ENCODE data around the gene TENM4. TPM values are rescaled to one million over a fixed set of nuclear protein-coding genes. Genes with fewer than 3 reads are reported as not detected.
"Not testable (repeated sequence)": the region's sequence is repeated elsewhere in the genome, so short reads cannot be mapped to it uniquely, and the experiment has no call there.

Gene TENM4
- total RNA-seq, 1 experiment from 2014 or later = 18.7 TPM

- in situ Hi-C loops (cut with HindIII; ENCODE audit: low sequenced_read_pairs) = no loop called here
Observed at GRCh38 chr11:78633516-78634310, 807.1 kb downstream of the TENM4 start.

GRCh38 chr11:78630561-78631303 is 810.1 kb downstream of the TENM4 start:
- in situ Hi-C loops (cut with HindIII; ENCODE audit: low sequenced_read_pairs) = no loop called here
- no peak for DNase-seq (ENCODE audit: low spot score)

More at GRCh38 chr11:78633516-78634310, 807.1 kb downstream of the TENM4 start:
- DNase-seq (ENCODE audit: low spot score) = no peak

- no peak for DNase-seq (ENCODE audit: low spot score)
- in situ Hi-C loops (cut with HindIII; ENCODE audit: low sequenced_read_pairs) = no loop called here
Observed at GRCh38 chr11:78630155-78630554, 810.7 kb downstream of the TENM4 start.

DNA sequence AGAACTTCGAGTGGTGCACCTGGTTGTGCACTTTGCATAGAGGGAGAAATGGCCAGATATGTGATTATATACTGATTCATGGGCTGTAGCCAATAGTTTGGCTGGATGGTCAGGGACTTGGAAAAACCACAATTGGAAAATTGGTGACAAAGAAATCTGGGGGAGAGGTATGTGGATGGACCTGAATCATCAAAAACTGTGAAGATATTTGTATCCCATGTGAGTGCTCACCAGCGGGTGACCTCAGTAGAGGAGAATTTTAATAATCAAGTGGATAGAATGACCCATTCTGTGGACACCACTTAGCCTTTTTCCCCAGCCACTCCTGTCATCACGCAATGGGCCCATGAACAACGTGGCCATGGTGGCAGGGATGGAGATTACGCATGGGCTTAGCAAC is 818.2 kb downstream of the TENM4 start:
- no peak for DNase-seq (ENCODE audit: low spot score)
- in situ Hi-C loops (cut with HindIII; ENCODE audit: low sequenced_read_pairs) = no loop called here

- in situ Hi-C loops (cut with HindIII; ENCODE audit: low sequenced_read_pairs) = no loop called here
- no peak for DNase-seq (ENCODE audit: low spot score)
Observed at GRCh38 chr11:78620159-78620558, 820.7 kb downstream of the TENM4 start.

DNA sequence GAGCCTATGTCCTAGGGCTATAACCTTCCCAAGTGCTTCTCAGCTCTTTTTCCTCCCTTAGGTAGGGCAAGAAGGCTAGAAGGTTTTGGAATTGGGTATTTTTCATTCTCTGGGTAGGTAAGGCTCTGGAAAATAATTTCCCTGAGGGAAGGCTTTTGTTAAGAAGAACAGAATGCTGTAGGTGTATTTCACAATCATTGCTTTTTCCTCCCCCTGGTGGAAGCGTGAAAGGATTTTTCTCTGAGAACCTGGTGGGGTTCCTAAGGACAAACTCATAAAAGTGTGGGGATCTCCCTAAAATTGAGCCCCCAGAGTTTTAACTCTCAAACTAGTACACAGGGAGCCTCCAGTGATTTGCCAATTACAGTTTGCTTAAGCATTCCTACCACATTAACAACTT is 825.1 kb downstream of the TENM4 start:
- in situ Hi-C loops (cut with HindIII; ENCODE audit: low sequenced_read_pairs) = no loop called here

GRCh38 chr11:78613378-78613813 is 827.4 kb downstream of the TENM4 start:
- no peak for DNase-seq (ENCODE audit: low spot score)
- in situ Hi-C loops (cut with HindIII; ENCODE audit: low sequenced_read_pairs) = no loop called here

More for the DNA sequence above, 825.1 kb downstream of the TENM4 start:
- DNase-seq (ENCODE audit: low spot score) = no peak

DNA sequence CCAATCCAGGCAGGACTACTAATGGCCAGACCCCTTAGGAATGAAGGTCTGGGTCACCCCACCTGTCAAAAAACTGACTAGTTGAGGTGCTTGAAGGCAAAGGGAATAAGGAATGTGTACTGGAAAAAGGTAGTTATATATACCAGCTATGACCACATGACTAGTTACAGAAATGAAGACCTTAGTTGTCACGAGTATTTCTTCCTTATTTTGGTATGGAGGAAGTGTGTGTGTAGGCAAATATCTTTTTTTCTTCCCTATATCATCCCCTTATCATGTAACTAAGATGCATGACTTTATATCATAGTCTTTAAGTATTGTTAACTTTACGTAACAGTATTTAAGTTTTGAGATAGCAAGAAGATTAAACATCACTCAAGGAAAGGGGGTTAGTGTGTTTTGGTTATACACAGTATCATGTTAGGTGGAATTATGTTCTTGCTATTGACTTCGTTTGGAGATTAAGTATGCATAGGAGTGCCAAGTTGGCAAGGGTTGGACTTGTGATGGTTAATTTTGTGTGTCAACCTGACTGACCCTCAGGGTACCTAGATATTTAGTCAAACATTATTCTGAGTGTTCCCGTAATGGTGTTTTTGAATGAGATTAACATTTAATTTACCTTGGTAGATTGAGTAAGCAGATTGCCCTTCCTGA is 828.0 kb downstream of the TENM4 start:
- no peak for DNase-seq (ENCODE audit: low spot score)
- in situ Hi-C loops (cut with HindIII; ENCODE audit: low sequenced_read_pairs) = no loop called here

GRCh38 chr11:78609321-78609720 is 831.5 kb downstream of the TENM4 start:
- in situ Hi-C loops (cut with HindIII; ENCODE audit: low sequenced_read_pairs); DNase-seq (ENCODE audit: low spot score): not testable (repeated sequence)

DNA sequence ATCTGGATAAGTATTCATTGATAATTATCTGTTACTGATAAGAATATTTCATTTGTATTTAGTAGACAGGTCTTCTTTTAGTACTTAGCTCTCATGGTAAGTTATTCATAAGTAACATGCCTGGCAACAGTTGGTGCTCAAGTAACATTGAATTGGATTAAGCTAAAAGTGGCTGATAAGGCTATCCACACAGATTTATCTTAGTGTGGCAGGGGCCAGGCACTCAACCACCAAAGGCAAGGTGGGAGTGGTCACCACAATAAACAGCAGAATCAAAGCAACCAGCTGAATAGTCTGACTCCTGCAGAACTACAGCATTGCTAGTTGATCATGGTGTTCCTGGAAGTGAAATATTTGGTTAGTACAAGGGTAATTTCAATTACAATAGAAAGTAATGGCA is 833.1 kb downstream of the TENM4 start:
- DNase-seq (ENCODE audit: low spot score) = no peak
- in situ Hi-C loops (cut with HindIII; ENCODE audit: low sequenced_read_pairs) = no loop called here

GRCh38 chr11:78606667-78607066 is 834.2 kb downstream of the TENM4 start:
- in situ Hi-C loops (cut with HindIII; ENCODE audit: low sequenced_read_pairs) = no loop called here
- DNase-seq (ENCODE audit: low spot score) = no peak

GRCh38 chr11:78605296-78605695 is 835.5 kb downstream of the TENM4 start:
- DNase-seq (ENCODE audit: low spot score) = no peak
- in situ Hi-C loops (cut with HindIII; ENCODE audit: low sequenced_read_pairs) = no loop called here

GRCh38 chr11:78603792-78604191 is 837.0 kb downstream of the TENM4 start:
- in situ Hi-C loops (cut with HindIII; ENCODE audit: low sequenced_read_pairs) = no loop called here

More at GRCh38 chr11:78603792-78604191, 837.0 kb downstream of the TENM4 start:
- no peak for DNase-seq (ENCODE audit: low spot score)

Data from G401 (cell line).